GM12864 (cell line): ENCODE measurements around the gene FAM76A.
"Not testable (repeated sequence)": the region's sequence is repeated elsewhere in the genome, so short reads cannot be mapped to it uniquely, and the experiment has no call there.

Experiments used
- DNase-seq: peaks from one replicate; pipeline ENCODE4 v3.0.0-alpha.2; 2011; ENCODE audit warnings: low read depth
- H3K4me3 ChIP-seq: 2 replicates; pipeline ENCODE4 v1.5.1; 2011; ENCODE audit warnings: mild to moderate bottlenecking, low read depth, low read length, control low read depth
- CTCF ChIP-seq: IDR thresholded peaks from 2 replicates; pipeline ENCODE4 v1.5.1; 2011; ENCODE audit warnings: low read depth, mild to moderate bottlenecking, moderate library complexity, low read length, control low read depth, inconsistent platforms; ENCODE audit errors: missing control alignments

FAM76A gene

GRCh38 chr1:27686223-27686990 lies 39.4 kb upstream of the FAM76A start:
- no peak overlapping the region for H3K4me3 ChIP-seq
- no peak for TF ChIP-seq CTCF
- no peak for DNase-seq

DNA sequence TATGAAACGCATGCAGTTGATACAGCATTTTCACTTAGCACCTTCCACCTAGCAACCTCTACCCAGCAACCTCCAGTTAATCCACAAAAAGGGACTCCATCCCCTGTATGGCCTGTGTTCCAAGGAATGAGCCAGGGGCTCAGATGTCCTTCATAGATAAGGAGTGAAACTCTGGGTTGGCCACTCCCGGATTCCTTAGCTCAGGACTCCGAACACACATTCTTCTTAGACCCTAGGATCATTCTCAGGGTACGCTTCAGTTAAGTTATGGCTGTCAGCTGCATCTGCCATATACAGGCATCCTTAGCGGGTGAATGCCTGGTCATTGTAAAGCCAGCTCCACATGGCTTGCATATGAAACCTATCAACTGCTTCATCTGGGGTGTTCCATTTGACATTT lies 37.9 kb upstream of the FAM76A start:
- no peak for TF ChIP-seq CTCF
- no peak overlapping the region for H3K4me3 ChIP-seq
- no peak for DNase-seq

- peak; percentile 18 for DNase-seq
- H3K4me3 ChIP-seq = no peak overlapping the region; the same call in 1 of the 2 replicates
- TF ChIP-seq CTCF = no peak
Observed at GRCh38 chr1:27689423-27690173, 36.2 kb upstream of the FAM76A start.

DNA sequence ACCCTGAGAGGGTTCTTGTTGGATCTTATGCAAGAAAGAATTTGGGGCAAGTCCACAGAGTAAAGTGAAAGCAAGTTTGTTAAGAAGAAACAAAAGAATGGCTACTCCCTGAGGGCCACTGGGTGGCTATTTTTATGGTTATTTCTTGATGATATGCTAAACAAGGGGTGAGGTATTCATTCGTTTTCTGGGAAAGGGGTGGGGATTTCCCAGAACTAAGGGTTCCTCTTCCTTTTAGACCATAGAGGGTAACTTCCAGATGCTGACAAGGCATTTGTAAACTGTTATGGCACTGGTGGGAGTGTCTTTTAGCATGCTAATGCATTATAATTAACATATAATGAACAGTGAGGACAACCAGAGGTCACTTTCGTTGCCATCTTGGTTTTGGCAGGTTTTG lies 35.6 kb upstream of the FAM76A start:
- no peak for DNase-seq
- H3K4me3 ChIP-seq = no peak overlapping the region; the same call in 1 of the 2 replicates
- no peak for TF ChIP-seq CTCF

- H3K4me3 ChIP-seq, DNase-seq: not testable (repeated sequence)
Observed at GRCh38 chr1:27696835-27697234, 28.9 kb upstream of the FAM76A start.

DNA sequence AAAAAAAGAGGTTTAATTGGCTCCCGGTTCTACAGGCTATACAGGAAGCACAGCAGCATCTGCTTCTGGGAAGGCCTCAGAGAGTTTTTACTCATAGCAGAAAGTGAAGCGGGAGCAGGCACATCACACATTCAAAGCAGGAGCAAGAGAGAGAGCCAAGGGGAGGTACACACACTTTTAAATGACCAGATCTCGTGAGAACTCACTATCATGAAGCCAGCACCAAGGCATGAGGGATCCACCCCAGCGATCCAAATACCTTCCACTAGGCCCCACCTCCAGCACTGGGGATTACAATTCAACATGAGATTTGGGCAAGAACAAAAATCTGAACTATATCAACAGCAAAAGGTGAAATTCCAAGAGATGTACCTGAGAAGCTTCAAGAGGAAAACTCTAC lies 20.8 kb upstream of the FAM76A start:
- no peak for TF ChIP-seq CTCF
- H3K4me3 ChIP-seq = no peak overlapping the region
- DNase-seq = no peak

GRCh38 chr1:27705545-27705944 lies 20.2 kb upstream of the FAM76A start:
- no peak for DNase-seq
- TF ChIP-seq CTCF = no peak
- H3K4me3 ChIP-seq = no peak overlapping the region
